HEK293 (cell line): ENCODE measurements around the gene NAALADL2.
"Not testable (repeated sequence)": the region's sequence is repeated elsewhere in the genome, so short reads cannot be mapped to it uniquely, and the experiment has no call there.

Source experiments
- CTCF ChIA-PET: fragments of 350-600 bp; formaldehyde crosslinking; extraction: SDS; loops from one replicate; lab custom pipeline; 2021; ENCODE audit warnings: antibody characterized with exemption; lab: Yijun Ruan, JAX
- POLR2A ChIA-PET: fragments of 300-600 bp; formaldehyde crosslinking; extraction: SDS; loops from one replicate; lab custom pipeline; 2020; ENCODE audit warnings: antibody characterized with exemption, inconsistent platforms; lab: Yijun Ruan, JAX
- H3K27ac ChIP-seq: fragments of 200-500 bp; sonication (Bioruptor generic); 2 replicates; pipeline ENCODE4 v1.5.1; 2014; ENCODE audit warnings: low read depth, low read length, control low read depth, inconsistent platforms; ENCODE audit errors: extremely low read depth
- H3K36me3 ChIP-seq, 2 experiments: fragments of 200-500 bp in 1 of 2; sonication (Bioruptor generic) in 1 of 2; 1 replicate in 1 of 2; 2 replicates in 1 of 2; pipeline ENCODE4 v1.5.1; 2014 to 2017; ENCODE audit warnings: inconsistent platforms in 2 of 2, low read length in 2 of 2; ENCODE audit not compliant: control insufficient read depth in 2 of 2, insufficient read depth in 1 of 2
- H3K4me1 ChIP-seq: fragments of 200-500 bp; sonication (Bioruptor generic); 2 replicates; pipeline ENCODE4 v1.5.1; 2014; ENCODE audit warnings: mild to moderate bottlenecking, low read length, inconsistent platforms; ENCODE audit not compliant: control insufficient read depth, insufficient read depth
- H3K4me3 ChIP-seq: 2 replicates; pipeline ENCODE4 v1.5.1; 2011; ENCODE audit warnings: low read depth, mild to moderate bottlenecking, control low read depth, low read length, moderate library complexity
- H3K9me3 ChIP-seq: fragments of 200-500 bp; sonication (Bioruptor generic); 2 replicates; pipeline ENCODE4 v1.5.1; 2014; ENCODE audit warnings: low read depth, low read length, inconsistent platforms; ENCODE audit not compliant: control insufficient read depth, insufficient read depth
- BCL11B ChIP-seq: fragments of 450-650 bp; formaldehyde crosslinking; IDR thresholded peaks from 2 replicates; pipeline ENCODE4 v1.5.1; 2016; ENCODE audit warnings: low read depth, missing biosample characterization, missing genetic modification characterization
- MEIS1 ChIP-seq: sonication (generic); formaldehyde crosslinking; IDR thresholded peaks from 2 replicates; pipeline ENCODE4 v1.8.1; 2022; ENCODE audit warnings: missing genetic modification reagents, mild to moderate bottlenecking, borderline replicate concordance
- SP2 ChIP-seq: fragments of 450-650 bp; formaldehyde crosslinking; IDR thresholded peaks from 2 replicates; pipeline ENCODE4 v1.5.1; 2016; ENCODE audit warnings: missing biosample characterization, missing genetic modification characterization
- SP7 ChIP-seq: fragments of 450-650 bp; formaldehyde crosslinking; IDR thresholded peaks from 2 replicates; pipeline ENCODE4 v1.5.1; 2016; ENCODE audit warnings: missing biosample characterization, missing genetic modification characterization
- TCF7L2 ChIP-seq: IDR thresholded peaks from 2 replicates; pipeline ENCODE4 v1.6.1; 2011; ENCODE audit warnings: low read depth, mild to moderate bottlenecking, inconsistent platforms, low read length, moderate library complexity, borderline replicate concordance
- TRIM28 ChIP-seq: IDR thresholded peaks from 2 replicates; pipeline ENCODE4 v1.6.1; 2011; ENCODE audit warnings: low read length, control low read depth, borderline replicate concordance
- WT1 ChIP-seq: fragments of 450-650 bp; formaldehyde crosslinking; IDR thresholded peaks from 2 replicates; pipeline ENCODE4 v1.5.1; 2016; ENCODE audit warnings: missing biosample characterization, missing genetic modification characterization
- ZBTB8A ChIP-seq: fragments of 450-650 bp; formaldehyde crosslinking; IDR thresholded peaks from 2 replicates; pipeline ENCODE4 v1.5.1; 2016; ENCODE audit warnings: missing biosample characterization, missing genetic modification characterization
- ZEB2 ChIP-seq: fragments of 450-650 bp; formaldehyde crosslinking; IDR thresholded peaks from 2 replicates; pipeline ENCODE4 v1.5.1; 2016; ENCODE audit warnings: missing biosample characterization, missing genetic modification characterization
- ZNF121 ChIP-seq: fragments of 450-650 bp; formaldehyde crosslinking; IDR thresholded peaks from 2 replicates; pipeline ENCODE4 v1.5.1; 2016; ENCODE audit warnings: missing biosample characterization, missing genetic modification characterization
- ZNF311 ChIP-seq: fragments of 450-650 bp; formaldehyde crosslinking; IDR thresholded peaks from 2 replicates; pipeline ENCODE4 v1.5.1; 2017; ENCODE audit warnings: missing biosample characterization, missing genetic modification characterization, borderline replicate concordance
- ZNF596 ChIP-seq: fragments of 450-650 bp; IDR thresholded peaks from 2 replicates; pipeline ENCODE4 v1.5.0; 2018; ENCODE audit warnings: missing biosample characterization, mild to moderate bottlenecking, missing genetic modification characterization, moderate library complexity
- ZNF600 ChIP-seq: fragments of 450-650 bp; formaldehyde crosslinking; IDR thresholded peaks from 2 replicates; pipeline ENCODE4 v1.5.1; 2016; ENCODE audit warnings: missing biosample characterization, missing genetic modification characterization
- ZNF621 ChIP-seq: fragments of 450-650 bp; formaldehyde crosslinking; IDR thresholded peaks from 2 replicates; pipeline ENCODE4 v1.5.1; 2017; ENCODE audit warnings: missing biosample characterization, missing genetic modification characterization
- ZNF629 ChIP-seq: fragments of 450-650 bp; formaldehyde crosslinking; IDR thresholded peaks from 2 replicates; pipeline ENCODE4 v1.5.1; 2017; ENCODE audit warnings: missing biosample characterization, missing genetic modification characterization
- ZNF843 ChIP-seq: fragments of 450-650 bp; formaldehyde crosslinking; IDR thresholded peaks from 2 replicates; pipeline ENCODE4 v1.5.1; 2016; ENCODE audit warnings: missing biosample characterization, missing genetic modification characterization
- ZSCAN30 ChIP-seq: fragments of 450-650 bp; IDR thresholded peaks from 2 replicates; pipeline ENCODE4 v1.5.1; 2018; ENCODE audit warnings: missing biosample characterization, mild to moderate bottlenecking, missing genetic modification characterization, moderate library complexity
- ZXDB ChIP-seq: fragments of 450-650 bp; formaldehyde crosslinking; IDR thresholded peaks from 2 replicates; pipeline ENCODE4 v1.5.1; 2016; ENCODE audit warnings: missing biosample characterization, missing genetic modification characterization
- TF ChIP-seq, protein P1 (sequence below): fragments of 450-650 bp; formaldehyde crosslinking; IDR thresholded peaks from 2 replicates; pipeline ENCODE4 v1.5.1; 2017; ENCODE audit warnings: missing biosample characterization, missing genetic modification characterization
- TF ChIP-seq, protein P2 (sequence below): fragments of 450-650 bp; formaldehyde crosslinking; IDR thresholded peaks from 2 replicates; pipeline ENCODE4 v1.5.1; 2016; ENCODE audit warnings: missing biosample characterization, missing genetic modification characterization

The NAALADL2 gene

GRCh38 chr3:175270198-175270837, 411.2 kb downstream of the NAALADL2 start (continued):
- TF ChIP-seq TRIM28 (peak; percentile 47; the same call in 1 of the 2 replicates), WT1 (tag by site-specific recombination) (peak; percentile 42; the same call in 1 of the 2 replicates), ZNF621 (tag by site-specific recombination) (no peak), BCL11B (tag by site-specific recombination) (peak; percentile 58), SP7 (tag by site-specific recombination) (0 out of 2 replicates have a peak, but pooled peaks have one; percentile 18), ZNF843 (tag by site-specific recombination) (peak; percentile 91), TCF7L2 (peak; percentile 51; the same call in 1 of the 2 replicates), ZNF600 (no peak), ZEB2 (tag by site-specific recombination) (peak; percentile 72), MEIS1 (CRISPR knock-in tag) (no peak), ZNF311 (no peak), ZNF121 (tag by site-specific recombination) (no peak), ZNF596 (tag by site-specific recombination) (peak; percentile 38; the same call in 1 of the 2 replicates), ZXDB (tag by site-specific recombination) (0 out of 2 replicates have a peak, but pooled peaks have one; percentile 19), ZSCAN30 (peak; percentile 93), ZNF629 (tag by site-specific recombination) (peak; percentile 17; the same call in 1 of the 2 replicates), ZBTB8A (tag by site-specific recombination) (peak; percentile 44), SP2 (tag by site-specific recombination) (no peak)
- TF ChIP-seq, protein P1, sequence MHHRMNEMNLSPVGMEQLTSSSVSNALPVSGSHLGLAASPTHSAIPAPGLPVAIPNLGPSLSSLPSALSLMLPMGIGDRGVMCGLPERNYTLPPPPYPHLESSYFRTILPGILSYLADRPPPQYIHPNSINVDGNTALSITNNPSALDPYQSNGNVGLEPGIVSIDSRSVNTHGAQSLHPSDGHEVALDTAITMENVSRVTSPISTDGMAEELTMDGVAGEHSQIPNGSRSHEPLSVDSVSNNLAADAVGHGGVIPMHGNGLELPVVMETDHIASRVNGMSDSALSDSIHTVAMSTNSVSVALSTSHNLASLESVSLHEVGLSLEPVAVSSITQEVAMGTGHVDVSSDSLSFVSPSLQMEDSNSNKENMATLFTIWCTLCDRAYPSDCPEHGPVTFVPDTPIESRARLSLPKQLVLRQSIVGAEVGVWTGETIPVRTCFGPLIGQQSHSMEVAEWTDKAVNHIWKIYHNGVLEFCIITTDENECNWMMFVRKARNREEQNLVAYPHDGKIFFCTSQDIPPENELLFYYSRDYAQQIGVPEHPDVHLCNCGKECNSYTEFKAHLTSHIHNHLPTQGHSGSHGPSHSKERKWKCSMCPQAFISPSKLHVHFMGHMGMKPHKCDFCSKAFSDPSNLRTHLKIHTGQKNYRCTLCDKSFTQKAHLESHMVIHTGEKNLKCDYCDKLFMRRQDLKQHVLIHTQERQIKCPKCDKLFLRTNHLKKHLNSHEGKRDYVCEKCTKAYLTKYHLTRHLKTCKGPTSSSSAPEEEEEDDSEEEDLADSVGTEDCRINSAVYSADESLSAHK (tag by site-specific recombination) = peak; percentile 74
- TF ChIP-seq, protein P2, sequence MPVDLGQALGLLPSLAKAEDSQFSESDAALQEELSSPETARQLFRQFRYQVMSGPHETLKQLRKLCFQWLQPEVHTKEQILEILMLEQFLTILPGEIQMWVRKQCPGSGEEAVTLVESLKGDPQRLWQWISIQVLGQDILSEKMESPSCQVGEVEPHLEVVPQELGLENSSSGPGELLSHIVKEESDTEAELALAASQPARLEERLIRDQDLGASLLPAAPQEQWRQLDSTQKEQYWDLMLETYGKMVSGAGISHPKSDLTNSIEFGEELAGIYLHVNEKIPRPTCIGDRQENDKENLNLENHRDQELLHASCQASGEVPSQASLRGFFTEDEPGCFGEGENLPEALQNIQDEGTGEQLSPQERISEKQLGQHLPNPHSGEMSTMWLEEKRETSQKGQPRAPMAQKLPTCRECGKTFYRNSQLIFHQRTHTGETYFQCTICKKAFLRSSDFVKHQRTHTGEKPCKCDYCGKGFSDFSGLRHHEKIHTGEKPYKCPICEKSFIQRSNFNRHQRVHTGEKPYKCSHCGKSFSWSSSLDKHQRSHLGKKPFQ (tag by site-specific recombination) = peak; percentile 71; the same call in 1 of the 2 replicates

- H3K36me3 ChIP-seq = no peaks in the 10 kb centered on the region
- H3K4me3 ChIP-seq = no peak overlapping the region
- no peaks in the 10 kb centered on the region for H3K9me3 ChIP-seq
- peaks cover 7% of the 10 kb centered on the region; the same call in 1 of the 2 replicates for H3K4me1 ChIP-seq
- POLR2A ChIA-PET = no interaction called here
- peak overlapping the region; percentile 32; the same call in 1 of the 2 replicates for H3K27ac ChIP-seq
- no peak for TF ChIP-seq MEIS1 (CRISPR knock-in tag)
- CTCF ChIA-PET = no interaction called here
Measured at GRCh38 chr3:175270866-175271265, 411.7 kb downstream of the NAALADL2 start.

- H3K4me3 ChIP-seq, H3K36me3 ChIP-seq, POLR2A ChIA-PET, H3K9me3 ChIP-seq, H3K27ac ChIP-seq, H3K4me1 ChIP-seq, CTCF ChIA-PET: not testable (repeated sequence)
Measured at GRCh38 chr3:175271465-175271864, 412.3 kb downstream of the NAALADL2 start.
